WI38 (cell line): Measurements from ENCODE around the gene ERICH2.
"Not testable (repeated sequence)": the region's sequence is repeated elsewhere in the genome, so short reads cannot be mapped to it uniquely, and the experiment has no call there.

Source experiments
- H3K4me3 ChIP-seq: 2 replicates; pipeline ENCODE4 v1.5.1; 2011; ENCODE audit warnings: low read depth, mild to moderate bottlenecking, control low read depth, low read length
- CTCF ChIP-seq: IDR thresholded peaks from 2 replicates; pipeline ENCODE4 v1.5.1; 2012; ENCODE audit warnings: low read depth, mild to moderate bottlenecking, control low read depth, low read length

Gene ERICH2, protein sequence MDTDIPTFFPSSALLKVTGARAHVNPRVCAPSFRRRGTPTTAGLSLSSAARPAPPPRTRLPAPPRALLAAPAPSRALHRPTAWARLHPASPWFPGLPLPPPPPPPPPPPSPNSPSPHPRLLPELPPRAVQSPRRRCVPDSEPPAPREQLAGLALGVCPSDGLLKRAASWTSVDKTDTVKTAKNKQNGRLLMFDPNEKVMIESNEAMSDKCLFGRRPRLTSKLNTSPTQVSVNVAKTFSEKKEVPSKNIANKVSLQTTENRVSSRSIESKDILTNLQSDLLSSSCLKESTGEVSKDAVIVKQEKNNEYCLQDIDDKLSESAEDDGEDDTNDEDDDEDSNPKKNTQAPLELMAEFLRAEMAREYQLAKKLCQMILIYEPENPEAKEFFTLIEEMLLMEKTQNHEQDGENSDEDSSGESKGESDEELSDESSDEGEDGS

DNA sequence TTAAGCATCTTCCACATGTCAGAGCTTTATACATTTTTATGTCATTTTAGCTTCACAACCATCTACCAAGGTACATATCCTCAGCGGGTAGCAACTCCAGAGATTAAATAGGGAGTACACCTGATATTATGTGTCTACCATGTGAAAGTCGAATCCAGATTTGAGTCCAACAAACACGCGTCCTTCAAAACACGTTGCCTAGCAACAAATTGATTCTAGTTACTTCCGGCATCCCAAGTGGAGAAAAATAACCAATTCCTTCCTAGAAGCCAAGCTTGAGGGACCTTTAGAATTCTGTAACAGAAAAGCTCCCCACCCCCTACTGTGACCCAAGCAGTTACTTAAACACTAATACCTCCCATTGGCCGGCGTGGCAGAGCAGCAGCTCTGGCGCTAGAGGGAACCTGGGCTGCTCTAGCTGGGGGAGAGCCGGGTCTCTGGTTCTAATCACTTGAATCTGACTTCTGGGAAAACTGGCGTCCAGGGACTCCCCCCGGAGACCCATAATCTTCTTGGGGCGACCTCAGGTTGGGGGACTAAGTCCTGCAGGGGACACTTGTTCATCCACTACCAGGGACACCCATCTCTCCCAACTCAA lies at the start of gene ERICH2:
Gene ERICH2, plus strand, starts transcription at position 371 of the 598 bp plus-strand sequence. CDS start 304 bp downstream, outside the sequence.
- TF ChIP-seq CTCF = no peak
- peak within 1 kb of the TSS; percentile 59 for H3K4me3 ChIP-seq

DNA sequence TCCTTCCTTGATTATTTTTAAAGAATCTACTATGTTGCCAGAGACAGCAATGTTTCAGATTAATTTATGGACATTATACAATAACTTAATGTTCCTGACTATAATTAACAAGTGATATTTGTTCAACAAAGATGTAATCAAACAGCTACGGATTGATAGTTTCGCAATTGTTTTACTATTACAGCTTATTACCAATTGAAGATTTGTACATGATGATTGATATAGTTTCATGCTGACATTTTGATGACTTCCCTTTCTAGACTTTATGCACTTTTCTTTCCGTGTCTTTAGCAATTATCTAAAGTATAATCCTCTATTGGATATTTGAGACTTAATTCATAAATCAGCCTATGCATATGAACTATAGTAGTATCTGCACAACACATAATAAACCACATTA lies 48.5 kb upstream of the ERICH2 start:
- TF ChIP-seq CTCF = no peak
- no peak overlapping the region for H3K4me3 ChIP-seq

DNA sequence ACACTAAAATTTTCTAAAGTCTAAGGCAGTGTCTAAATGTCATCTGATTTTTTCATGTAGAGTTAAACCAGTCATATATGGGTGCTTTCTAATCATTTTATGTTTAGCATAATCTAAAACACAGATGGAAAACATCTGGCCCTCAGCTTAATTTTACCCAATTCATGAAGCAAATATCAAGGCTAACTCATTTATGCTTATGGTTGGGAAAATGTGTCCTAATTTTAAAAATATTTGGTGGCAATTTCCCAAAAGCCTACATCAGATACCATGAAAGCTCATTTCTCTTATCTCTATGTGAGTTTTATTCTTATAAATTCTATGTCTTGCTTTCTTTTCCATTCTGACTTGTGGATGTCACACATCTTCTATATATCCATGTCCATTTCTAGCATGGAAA lies 47.9 kb upstream of the ERICH2 start:
- no peak for TF ChIP-seq CTCF

DNA sequence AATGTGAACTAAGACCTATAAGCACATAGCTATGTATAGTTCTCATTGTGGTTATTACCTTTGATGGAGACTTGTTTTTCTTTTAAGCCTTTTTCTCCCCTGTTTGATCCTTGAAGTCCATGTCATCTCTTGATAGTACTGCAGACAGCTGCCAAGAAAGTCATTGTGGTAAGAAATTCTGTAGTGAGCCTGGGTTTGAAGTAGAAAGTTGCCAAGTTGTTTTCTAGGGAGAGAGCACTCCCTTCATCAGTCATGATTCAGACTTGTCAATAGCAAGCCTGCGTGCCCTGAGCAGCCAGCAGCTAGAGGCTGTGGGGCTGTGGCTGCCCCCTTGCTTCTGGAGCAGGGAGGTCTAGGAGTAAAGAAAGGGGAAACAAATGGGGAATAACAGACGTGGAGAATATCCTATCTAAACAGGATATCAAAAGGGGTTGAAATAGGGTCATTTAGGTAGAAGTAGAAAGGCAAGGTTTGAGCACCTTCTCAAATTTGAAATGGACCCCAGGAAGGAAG lies 46.7 kb upstream of the ERICH2 start:
- no peak for TF ChIP-seq CTCF
- no peak overlapping the region for H3K4me3 ChIP-seq

More for the DNA sequence above, 47.9 kb upstream of the ERICH2 start:
- H3K4me3 ChIP-seq = no peak overlapping the region

DNA sequence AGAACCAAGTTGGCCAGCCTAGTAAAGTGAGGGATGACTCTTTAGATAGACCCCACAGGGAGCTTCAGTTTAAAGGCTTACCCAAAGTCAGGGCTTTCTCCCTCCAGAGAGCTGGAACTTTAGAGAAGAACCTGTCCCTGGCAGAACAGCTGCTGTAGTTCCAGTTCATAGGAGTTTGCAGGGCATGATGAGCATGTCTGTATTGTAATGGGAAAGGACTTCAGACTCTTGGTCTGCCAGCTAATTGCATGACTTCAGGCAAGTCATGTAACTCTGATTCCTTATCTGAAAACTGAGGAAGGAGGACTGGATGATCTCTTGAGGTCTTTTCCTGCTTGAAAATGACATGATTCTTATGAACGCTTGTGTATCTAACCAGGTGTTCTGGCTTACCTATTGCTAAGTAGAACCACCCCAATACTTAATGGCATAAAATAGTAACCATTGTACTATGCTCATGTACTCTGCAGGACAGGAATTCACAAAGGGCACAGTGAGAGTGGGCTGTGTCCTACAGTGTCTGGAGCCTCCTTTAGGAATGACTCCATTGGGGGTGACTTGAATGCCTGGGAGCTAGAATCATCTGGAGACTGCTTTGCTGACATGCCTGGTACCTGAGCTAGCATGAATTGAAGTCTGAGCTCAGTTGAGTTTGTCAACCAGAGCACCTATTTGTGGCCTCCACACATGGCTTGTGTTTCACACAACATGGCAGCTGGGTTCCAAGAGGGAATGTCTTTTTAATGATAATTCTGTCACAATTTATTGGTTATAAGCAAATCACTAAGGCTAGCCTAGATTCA lies 36.2 kb upstream of the ERICH2 start:
- no peak overlapping the region for H3K4me3 ChIP-seq
- TF ChIP-seq CTCF = no peak

DNA sequence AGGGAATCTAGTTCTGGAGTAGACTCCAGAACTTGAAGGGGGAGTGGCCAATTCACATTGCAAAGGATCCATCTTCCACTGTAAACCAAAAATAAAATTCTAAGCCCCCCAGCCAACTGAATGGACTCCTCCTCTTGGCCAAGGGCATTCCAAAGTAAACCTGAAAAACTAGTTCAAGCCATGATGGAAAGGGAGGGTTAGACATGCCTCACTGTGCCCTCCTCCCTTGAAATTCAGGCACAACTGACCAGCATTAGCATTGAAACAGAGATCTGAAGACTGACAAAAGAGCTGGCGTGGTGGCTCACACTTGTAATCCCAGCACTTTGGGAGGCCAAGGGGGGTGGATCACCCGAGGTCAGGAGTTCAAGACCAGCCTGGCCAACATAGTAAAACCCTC lies 35.6 kb upstream of the ERICH2 start:
- H3K4me3 ChIP-seq = not testable (repeated sequence)

DNA sequence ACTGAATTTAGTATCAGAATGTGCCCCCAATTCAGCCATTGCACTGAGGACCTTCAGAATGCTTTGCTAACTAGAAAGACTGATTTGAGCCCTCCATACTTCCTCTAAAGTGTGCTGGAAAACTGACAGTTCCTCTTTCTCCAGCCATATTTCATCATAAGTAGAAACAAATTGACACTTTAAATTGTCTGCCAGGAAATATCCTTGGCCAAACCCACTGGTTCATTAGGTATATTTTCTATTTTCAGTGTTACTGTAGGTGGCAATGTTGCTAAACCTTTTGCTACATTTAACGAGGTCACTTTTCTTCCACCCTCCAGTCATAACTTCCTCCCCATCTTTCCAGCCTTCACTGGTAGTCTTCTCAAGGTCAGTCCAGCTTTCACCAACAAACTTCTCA lies 33.5 kb upstream of the ERICH2 start:
- H3K4me3 ChIP-seq = no peak overlapping the region
- TF ChIP-seq CTCF = no peak
